Sigmoid colon (tissue), 4 donors: ENCODE data around the gene CAT.

Source experiments
- EP300 ChIP-seq, 4 donors: sonication (generic); formaldehyde crosslinking; IDR thresholded peaks; one replicate each; pipeline ENCODE4 v1.6.1; 2017; ENCODE audit warnings: antibody characterized with exemption in 4 of 4
- POLR2A ChIP-seq, 2 donors: fragments of 450-650 bp; IDR thresholded peaks; one replicate each; pipeline ENCODE4 v1.6.1; 2016; ENCODE audit warnings: antibody characterized with exemption in 2 of 2, mild to moderate bottlenecking in 2 of 2, moderate library complexity in 2 of 2
- TF ChIP-seq, protein P1 (sequence below), 4 experiments: fragments of 450-650 bp in 3 of 4; fragments of 200-600 bp in 1 of 4; IDR thresholded peaks; one replicate each; pipeline ENCODE4 v1.5.1; 2016 to 2019; ENCODE audit warnings: antibody characterized with exemption in 4 of 4, mild to moderate bottlenecking in 3 of 4, moderate library complexity in 2 of 4

DNA sequence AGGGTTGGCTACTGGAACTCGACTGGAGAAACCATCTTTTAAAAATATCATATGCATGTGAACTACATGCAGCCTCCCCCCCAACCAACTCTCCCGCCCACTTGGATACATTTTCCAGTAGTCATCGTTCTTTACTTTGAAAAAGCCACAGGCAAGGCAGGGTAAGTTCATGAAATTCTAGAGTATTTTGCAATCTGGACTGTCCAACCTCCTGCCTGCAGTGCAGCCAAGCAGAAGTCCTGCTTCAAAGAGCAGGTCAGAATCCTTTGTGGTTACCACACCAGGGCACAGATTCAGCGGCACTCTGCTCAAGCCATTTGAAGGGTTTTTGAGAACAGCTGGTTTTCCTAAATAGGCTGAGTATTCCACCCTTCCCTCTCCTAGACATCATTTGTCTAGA lies 62.8 kb downstream of the CAT start:
- TF ChIP-seq, protein P1, sequence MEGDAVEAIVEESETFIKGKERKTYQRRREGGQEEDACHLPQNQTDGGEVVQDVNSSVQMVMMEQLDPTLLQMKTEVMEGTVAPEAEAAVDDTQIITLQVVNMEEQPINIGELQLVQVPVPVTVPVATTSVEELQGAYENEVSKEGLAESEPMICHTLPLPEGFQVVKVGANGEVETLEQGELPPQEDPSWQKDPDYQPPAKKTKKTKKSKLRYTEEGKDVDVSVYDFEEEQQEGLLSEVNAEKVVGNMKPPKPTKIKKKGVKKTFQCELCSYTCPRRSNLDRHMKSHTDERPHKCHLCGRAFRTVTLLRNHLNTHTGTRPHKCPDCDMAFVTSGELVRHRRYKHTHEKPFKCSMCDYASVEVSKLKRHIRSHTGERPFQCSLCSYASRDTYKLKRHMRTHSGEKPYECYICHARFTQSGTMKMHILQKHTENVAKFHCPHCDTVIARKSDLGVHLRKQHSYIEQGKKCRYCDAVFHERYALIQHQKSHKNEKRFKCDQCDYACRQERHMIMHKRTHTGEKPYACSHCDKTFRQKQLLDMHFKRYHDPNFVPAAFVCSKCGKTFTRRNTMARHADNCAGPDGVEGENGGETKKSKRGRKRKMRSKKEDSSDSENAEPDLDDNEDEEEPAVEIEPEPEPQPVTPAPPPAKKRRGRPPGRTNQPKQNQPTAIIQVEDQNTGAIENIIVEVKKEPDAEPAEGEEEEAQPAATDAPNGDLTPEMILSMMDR (IDR thresholded peaks at IDR 0.05) = no peak
- TF ChIP-seq EP300 (IDR thresholded peaks at IDR 0.05) = no peak
- no peak for TF ChIP-seq POLR2A (IDR thresholded peaks at IDR 0.05)
